Bronchial epithelial cell (primary cell): Measurements from ENCODE around the gene TRIM66. TPM values are rescaled to one million over a fixed set of nuclear protein-coding genes. Genes with fewer than 3 reads are reported as not detected.

ENCODE experiments used
- DNase-seq: peaks from one replicate; pipeline ENCODE4 v3.0.0-alpha.2; 2010; ENCODE audit warnings: low read depth
- FAIRE-seq: peaks from 2 replicates; lab custom pipeline; 2011; peaks lifted over from hg19 to GRCh38; lab: Jason Lieb, UNC
- H3K27me3 ChIP-seq: 2 replicates; pipeline ENCODE4 v1.5.1; 2011; ENCODE audit warnings: low read length; ENCODE audit not compliant: control insufficient read depth, insufficient read depth
- H3K36me3 ChIP-seq: 2 replicates; pipeline ENCODE4 v1.5.1; 2011; ENCODE audit warnings: low read length; ENCODE audit not compliant: control insufficient read depth, insufficient read depth
- H3K4me3 ChIP-seq: 2 replicates; pipeline ENCODE4 v1.5.1; 2011; ENCODE audit warnings: mild to moderate bottlenecking, low read depth, low read length, control low read depth
- total RNA-seq: library from RNA; depleted of rRNA; stranded (reverse); fragments of >200 nt; gene quantifications from 2 replicates; pipeline ENCODE4 v1.2.1, GENCODE V29; 2014
- TF ChIP-seq, protein P1 (sequence below): IDR thresholded peaks from 2 replicates; pipeline ENCODE4 v1.5.1; 2011; ENCODE audit warnings: mild to moderate bottlenecking, moderate library complexity, low read length, control low read depth, inconsistent platforms; ENCODE audit not compliant: insufficient read depth, severe bottlenecking

The TRIM66 gene
- total RNA-seq, 1 donor from 2014 or later: 4.2 TPM

GRCh38 chr11:8610532-8611116, 71.8 kb downstream of the TRIM66 start:
- H3K27me3 ChIP-seq: no peaks in the 10 kb centered on the region
- H3K4me3 ChIP-seq: no peak overlapping the region
- FAIRE-seq: no peak
- peak; percentile 28 for DNase-seq
- TF ChIP-seq, protein P1, sequence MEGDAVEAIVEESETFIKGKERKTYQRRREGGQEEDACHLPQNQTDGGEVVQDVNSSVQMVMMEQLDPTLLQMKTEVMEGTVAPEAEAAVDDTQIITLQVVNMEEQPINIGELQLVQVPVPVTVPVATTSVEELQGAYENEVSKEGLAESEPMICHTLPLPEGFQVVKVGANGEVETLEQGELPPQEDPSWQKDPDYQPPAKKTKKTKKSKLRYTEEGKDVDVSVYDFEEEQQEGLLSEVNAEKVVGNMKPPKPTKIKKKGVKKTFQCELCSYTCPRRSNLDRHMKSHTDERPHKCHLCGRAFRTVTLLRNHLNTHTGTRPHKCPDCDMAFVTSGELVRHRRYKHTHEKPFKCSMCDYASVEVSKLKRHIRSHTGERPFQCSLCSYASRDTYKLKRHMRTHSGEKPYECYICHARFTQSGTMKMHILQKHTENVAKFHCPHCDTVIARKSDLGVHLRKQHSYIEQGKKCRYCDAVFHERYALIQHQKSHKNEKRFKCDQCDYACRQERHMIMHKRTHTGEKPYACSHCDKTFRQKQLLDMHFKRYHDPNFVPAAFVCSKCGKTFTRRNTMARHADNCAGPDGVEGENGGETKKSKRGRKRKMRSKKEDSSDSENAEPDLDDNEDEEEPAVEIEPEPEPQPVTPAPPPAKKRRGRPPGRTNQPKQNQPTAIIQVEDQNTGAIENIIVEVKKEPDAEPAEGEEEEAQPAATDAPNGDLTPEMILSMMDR: no peak
- no peaks in the 10 kb centered on the region for H3K36me3 ChIP-seq

DNA sequence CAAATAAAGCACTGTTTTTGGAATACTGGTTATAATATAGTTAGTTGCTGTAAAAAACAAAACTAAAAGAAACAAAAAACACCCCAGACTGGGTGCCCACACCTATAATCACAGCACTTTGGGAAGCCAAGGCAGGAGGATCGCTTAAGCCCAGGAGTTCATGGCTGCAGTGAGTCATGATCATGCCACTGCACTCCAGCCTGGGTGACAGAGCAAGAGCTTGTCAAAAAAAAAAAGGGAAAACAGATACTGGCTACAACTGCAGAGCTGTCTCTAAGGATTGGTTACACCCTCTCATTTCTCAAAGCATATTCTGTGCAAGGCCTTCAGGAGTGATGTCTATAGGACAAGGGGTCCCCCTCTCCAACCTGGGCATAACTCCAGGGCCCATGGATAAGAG, 73.8 kb downstream of the TRIM66 start:
- TF ChIP-seq, protein P1: no peak
- H3K27me3 ChIP-seq: no peaks in the 10 kb centered on the region
- no peak overlapping the region for H3K4me3 ChIP-seq
- H3K36me3 ChIP-seq: no peaks in the 10 kb centered on the region
- peak; percentile 64 for DNase-seq
- no peak for FAIRE-seq

GRCh38 chr11:8605971-8606563, 76.4 kb downstream of the TRIM66 start:
- no peaks in the 10 kb centered on the region for H3K27me3 ChIP-seq
- FAIRE-seq (no peak), DNase-seq (peak; percentile 58)
- H3K4me3 ChIP-seq: no peak overlapping the region
- TF ChIP-seq, protein P1: no peak
- H3K36me3 ChIP-seq: no peaks in the 10 kb centered on the region

DNA sequence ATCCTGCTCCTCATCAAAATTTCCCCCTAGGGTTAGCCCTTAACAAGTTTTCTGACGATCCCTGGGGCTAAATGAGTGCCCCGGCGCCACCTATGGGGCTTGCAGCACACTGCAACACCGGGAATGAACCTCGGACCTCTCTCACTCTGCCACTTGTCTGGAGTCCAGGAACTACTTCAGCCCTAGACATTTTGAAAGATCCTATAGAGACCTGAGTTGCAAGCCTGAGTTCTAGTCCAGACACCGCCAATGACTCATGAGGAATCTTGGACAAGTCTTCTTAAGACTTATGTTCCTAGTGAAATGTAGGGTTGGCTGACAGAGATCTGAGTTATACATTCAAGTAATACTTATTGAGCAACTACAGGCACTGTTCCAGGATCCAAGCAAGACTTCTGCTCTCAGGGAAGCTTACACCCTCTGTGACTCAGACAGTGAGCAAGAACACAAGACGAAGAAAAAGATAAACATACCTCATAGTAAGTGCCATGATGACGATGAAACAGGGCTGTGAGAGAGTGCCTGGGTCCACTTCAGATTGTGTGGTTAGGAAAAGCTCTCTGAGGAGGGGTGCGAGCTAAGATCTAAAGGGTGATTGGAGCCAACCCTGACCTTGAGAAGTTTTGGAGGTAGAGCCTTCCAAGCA, 78.3 kb downstream of the TRIM66 start:
- DNase-seq (peak; percentile 100), FAIRE-seq (peak; percentile 99)
- Histone ChIP-seq H3K27me3 (no peaks in the 10 kb centered on the region), H3K36me3 (no peaks in the 10 kb centered on the region), H3K4me3 (no peak overlapping the region)
- TF ChIP-seq, protein P1: peak; percentile 68

GRCh38 chr11:8603696-8604077, 78.8 kb downstream of the TRIM66 start:
- Histone ChIP-seq H3K36me3 (no peaks in the 10 kb centered on the region), H3K4me3 (no peak overlapping the region), H3K27me3 (no peaks in the 10 kb centered on the region)
- FAIRE-seq (no peak), DNase-seq (no peak)
- TF ChIP-seq, protein P1: no peak
